DOHH2 (cell line): ENCODE results near the gene THEM5.
A peak's percentile ranks its signal among the peaks of the same experiment; 100 is the strongest.

Experiments
- H3F3A ChIP-seq: fragments of 200-600 bp; sonication (generic), shearing (Covaris generic); 2 replicates; pipeline ENCODE4 v1.6.0; 2016; ENCODE audit warnings: antibody characterized with exemption, mild to moderate bottlenecking; ENCODE audit not compliant: control insufficient read depth, insufficient read depth
- H3K27ac ChIP-seq: fragments of 200-600 bp; sonication (generic); 2 replicates; pipeline ENCODE4 v1.5.1; 2014; ENCODE audit warnings: low read depth, mild to moderate bottlenecking, low read length, moderate library complexity
- H3K27me3 ChIP-seq: fragments of 200-600 bp; sonication (generic); 2 replicates; pipeline ENCODE4 v1.6.1; 2014; ENCODE audit warnings: mild to moderate bottlenecking, low read length, mixed read lengths; ENCODE audit not compliant: control insufficient read depth
- H3K36me3 ChIP-seq: fragments of 200-600 bp; sonication (generic); 2 replicates; pipeline ENCODE4 v1.6.1; 2014; ENCODE audit warnings: mild to moderate bottlenecking, low read length, moderate library complexity, mixed read lengths; ENCODE audit not compliant: control insufficient read depth
- H3K4me1 ChIP-seq: fragments of 200-600 bp; sonication (generic); 2 replicates; pipeline ENCODE4 v1.6.1; 2014; ENCODE audit warnings: mild to moderate bottlenecking, low read length, mixed read lengths; ENCODE audit not compliant: control insufficient read depth
- H3K4me2 ChIP-seq: fragments of 200-600 bp; sonication (generic); 2 replicates; pipeline ENCODE4 v1.6.0; 2014; ENCODE audit warnings: mild to moderate bottlenecking, low read length, moderate library complexity
- H3K4me3 ChIP-seq: fragments of 200-600 bp; sonication (generic); 2 replicates; pipeline ENCODE4 v1.5.1; 2014; ENCODE audit warnings: mild to moderate bottlenecking, low read length, mixed read lengths
- H3K79me2 ChIP-seq: fragments of 200-600 bp; sonication (generic); 2 replicates; pipeline ENCODE4 v1.6.1; 2014; ENCODE audit warnings: mild to moderate bottlenecking, low read length, mixed read lengths; ENCODE audit not compliant: control insufficient read depth
- H3K9me2 ChIP-seq: fragments of 200-600 bp; sonication (generic); replicated peaks from 2 replicates; pipeline ENCODE4 v1.6.1; 2014; ENCODE audit warnings: mild to moderate bottlenecking, low read length, mixed read lengths; ENCODE audit not compliant: control insufficient read depth
- H3K9me3 ChIP-seq: fragments of 200-600 bp; sonication (generic); 2 replicates; pipeline ENCODE4 v1.6.1; 2014; ENCODE audit warnings: antibody characterized with exemption, low read length, mixed read lengths; ENCODE audit not compliant: control insufficient read depth, insufficient read depth
- H4K20me1 ChIP-seq: fragments of 200-600 bp; sonication (generic); 2 replicates; pipeline ENCODE4 v1.6.0; 2014; ENCODE audit warnings: low read depth, mild to moderate bottlenecking, antibody characterized with exemption, low read length, moderate library complexity; ENCODE audit not compliant: control insufficient read depth, insufficient read depth
- EZH2phosphoT487 ChIP-seq: fragments of 200-600 bp; sonication (generic); IDR thresholded peaks from 2 replicates; pipeline ENCODE4 v1.6.1; 2017; ENCODE audit warnings: borderline replicate concordance, mild to moderate bottlenecking, antibody characterized with exemption, low read length, moderate library complexity, mixed read lengths
- TF ChIP-seq, protein P1 (sequence below): fragments of 200-600 bp; sonication (generic); IDR thresholded peaks from one replicate; pipeline ENCODE4 v1.5.1; 2014; ENCODE audit warnings: antibody characterized with exemption, mild to moderate bottlenecking, low read depth, low read length; ENCODE audit not compliant: poor library complexity, severe bottlenecking

THEM5 gene

DNA sequence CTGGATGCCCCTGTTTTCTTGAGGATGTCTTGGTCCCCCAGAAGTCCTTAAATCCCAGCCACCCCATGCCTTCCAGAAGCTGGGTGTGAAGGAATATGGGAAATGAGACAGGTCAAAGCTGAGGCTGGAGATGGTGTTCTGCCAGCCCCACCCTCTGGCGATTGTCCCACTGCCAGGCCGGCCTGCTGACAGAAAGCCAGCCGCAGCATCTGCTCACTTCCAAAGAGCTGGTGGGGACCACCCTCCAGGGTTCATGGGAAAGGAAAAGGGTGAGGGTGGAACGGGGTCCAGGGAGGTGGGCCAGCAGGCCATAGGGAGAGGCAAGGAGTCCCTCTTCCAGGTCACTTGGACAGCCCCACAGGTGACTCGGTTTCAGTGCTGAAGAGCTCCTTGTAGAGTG, 46.4 kb downstream of the THEM5 start:
- Histone ChIP-seq H3K9me3 (no peaks in the 10 kb centered on the region), H3K4me2 (no peak overlapping the region), H3K27me3 (peaks cover 10% of the 10 kb centered on the region), H4K20me1 (no peaks in the 10 kb centered on the region), H3K36me3 (no peaks in the 10 kb centered on the region), H3F3A (no peaks in the 10 kb centered on the region), H3K4me1 (peaks cover 13% of the 10 kb centered on the region), H3K27ac (no peak overlapping the region), H3K79me2 (no peaks in the 10 kb centered on the region), H3K9me2 (no peaks in the 10 kb centered on the region), H3K4me3 (no peak overlapping the region)
- TF ChIP-seq EZH2phosphoT487, result no peak
- TF ChIP-seq, protein P1, sequence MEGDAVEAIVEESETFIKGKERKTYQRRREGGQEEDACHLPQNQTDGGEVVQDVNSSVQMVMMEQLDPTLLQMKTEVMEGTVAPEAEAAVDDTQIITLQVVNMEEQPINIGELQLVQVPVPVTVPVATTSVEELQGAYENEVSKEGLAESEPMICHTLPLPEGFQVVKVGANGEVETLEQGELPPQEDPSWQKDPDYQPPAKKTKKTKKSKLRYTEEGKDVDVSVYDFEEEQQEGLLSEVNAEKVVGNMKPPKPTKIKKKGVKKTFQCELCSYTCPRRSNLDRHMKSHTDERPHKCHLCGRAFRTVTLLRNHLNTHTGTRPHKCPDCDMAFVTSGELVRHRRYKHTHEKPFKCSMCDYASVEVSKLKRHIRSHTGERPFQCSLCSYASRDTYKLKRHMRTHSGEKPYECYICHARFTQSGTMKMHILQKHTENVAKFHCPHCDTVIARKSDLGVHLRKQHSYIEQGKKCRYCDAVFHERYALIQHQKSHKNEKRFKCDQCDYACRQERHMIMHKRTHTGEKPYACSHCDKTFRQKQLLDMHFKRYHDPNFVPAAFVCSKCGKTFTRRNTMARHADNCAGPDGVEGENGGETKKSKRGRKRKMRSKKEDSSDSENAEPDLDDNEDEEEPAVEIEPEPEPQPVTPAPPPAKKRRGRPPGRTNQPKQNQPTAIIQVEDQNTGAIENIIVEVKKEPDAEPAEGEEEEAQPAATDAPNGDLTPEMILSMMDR, result no peak

DNA sequence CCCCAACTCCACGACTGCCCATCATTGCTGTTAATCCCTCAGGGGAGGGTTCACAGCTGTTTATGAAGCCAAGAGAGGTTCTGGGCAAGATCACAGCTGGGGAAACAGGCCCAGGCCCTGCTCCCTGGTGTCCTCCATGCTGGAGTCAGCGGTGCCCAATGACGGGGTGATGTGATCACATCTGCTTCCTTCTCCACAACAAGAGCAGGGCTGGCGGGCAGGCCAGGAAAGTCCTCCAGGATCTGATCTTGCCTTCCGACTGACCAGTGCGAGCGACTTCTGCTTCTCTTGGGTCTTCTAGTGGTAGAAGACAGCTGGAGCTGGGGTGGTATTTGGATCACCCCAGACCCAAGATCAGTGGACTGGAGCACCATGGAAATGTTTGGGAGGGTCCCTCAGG, 47.3 kb downstream of the THEM5 start:
- peaks cover 13% of the 10 kb centered on the region for H3K4me1 ChIP-seq
- H3K36me3 ChIP-seq, result no peaks in the 10 kb centered on the region
- H4K20me1 ChIP-seq, result no peaks in the 10 kb centered on the region
- H3F3A ChIP-seq, result no peaks in the 10 kb centered on the region
- H3K27me3 ChIP-seq, result peaks cover 10% of the 10 kb centered on the region
- H3K27ac ChIP-seq, result no peak overlapping the region
- no peak overlapping the region for H3K4me2 ChIP-seq
- TF ChIP-seq EZH2phosphoT487, result no peak
- TF ChIP-seq, protein P1, result no peak
- no peaks in the 10 kb centered on the region for H3K9me3 ChIP-seq
- H3K4me3 ChIP-seq, result no peak overlapping the region
- no peaks in the 10 kb centered on the region for H3K9me2 ChIP-seq
- no peaks in the 10 kb centered on the region for H3K79me2 ChIP-seq

DNA sequence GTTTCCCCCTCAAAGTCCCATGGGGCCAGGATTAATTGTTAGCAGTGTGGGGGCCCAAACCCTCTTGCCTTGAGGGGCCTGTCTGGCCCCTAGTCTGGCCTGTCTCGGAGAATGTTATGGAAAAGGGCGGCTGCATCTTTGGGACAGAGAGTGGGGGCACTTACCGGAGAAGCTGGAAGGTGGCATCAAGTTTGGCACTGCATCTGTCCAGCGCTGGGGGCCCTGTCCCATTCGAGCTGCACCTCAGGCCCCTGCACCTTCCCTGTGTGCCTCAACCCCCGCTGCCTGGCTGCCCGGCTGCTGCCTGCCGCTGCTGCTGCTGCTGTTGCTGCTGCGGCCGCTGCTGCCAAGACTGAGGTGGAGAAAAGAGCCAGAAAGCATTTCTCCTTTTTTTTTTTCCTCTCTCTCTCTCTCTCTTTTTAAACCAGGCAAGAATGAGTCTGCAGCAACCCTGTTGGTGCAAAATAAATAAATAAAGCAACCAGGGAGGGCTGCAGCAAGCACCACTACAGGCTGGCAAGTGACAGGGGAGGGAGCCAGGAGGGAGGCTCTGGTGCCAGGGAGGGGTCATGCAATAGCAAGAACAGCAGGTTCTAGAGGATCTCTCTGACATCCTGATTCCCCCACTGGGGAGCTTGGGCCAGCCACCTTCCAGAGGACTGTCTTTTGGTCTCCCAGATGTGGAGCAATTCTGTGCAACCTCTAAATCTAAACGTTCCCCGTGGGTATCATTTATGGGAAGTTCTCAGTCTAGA, 48.3 kb downstream of the THEM5 start, which contains the start of gene LINGO4:
TSS of gene LINGO4 (minus strand) at position 354 of the 755 bp plus-strand sequence. CDS start 2,715 bp downstream, outside the sequence.
- TF ChIP-seq EZH2phosphoT487, result no peak
- TF ChIP-seq, protein P1, result no peak
- Histone ChIP-seq H3K9me2 (no peaks in the 10 kb centered on the region), H3K4me3 (no peak within 1 kb of the TSS), H3K27me3 (peaks cover 17% of the 10 kb centered on the region), H4K20me1 (no peaks in the 10 kb centered on the region), H3K9me3 (no peaks in the 10 kb centered on the region), H3K36me3 (no peaks in the 10 kb centered on the region), H3F3A (no peaks in the 10 kb centered on the region), H3K4me1 (peaks cover 13% of the 10 kb centered on the region), H3K79me2 (no peaks in the 10 kb centered on the region), H3K27ac (no peak within 1 kb of the TSS), H3K4me2 (peak within 1 kb of the TSS; percentile 28)
